Natural killer cell (primary cell): ENCODE data around the gene KAT2B. TPM values are rescaled to one million over a fixed set of nuclear protein-coding genes. Genes with fewer than 3 reads are reported as not detected.

Experiments used
- ATAC-seq, 3 donors: fragments of 150-1000 bp in 2 of 3; fragments of 200-7000 bp in 1 of 3; cut with Tn5 transposase; 1 replicate in 1 of 3; 2 replicates in 2 of 3; pipeline ENCODE4 v1.10.0; 2021; ENCODE audit warnings: mild to moderate bottlenecking in 2 of 3, moderate library complexity in 2 of 3
- DNase-seq, 2 donors: peaks; one replicate each; pipeline versions ENCODE4 v3.0.0 to v3.0.0-alpha.2; 2013 to 2021; ENCODE audit warnings: mixed read lengths in 1 of 2
- H3K27ac ChIP-seq: one replicate; pipeline ENCODE4 v1.5.1; 2013; ENCODE audit warnings: mild to moderate bottlenecking, low read length
- H3K27me3 ChIP-seq: one replicate; pipeline ENCODE4 v1.6.1; 2013; ENCODE audit warnings: low read length; ENCODE audit not compliant: control insufficient read depth, insufficient read depth
- H3K36me3 ChIP-seq: one replicate; pipeline ENCODE4 v1.6.1; 2013; ENCODE audit warnings: low read length; ENCODE audit not compliant: control insufficient read depth, insufficient read depth
- H3K4me1 ChIP-seq: one replicate; pipeline ENCODE4 v1.6.1; 2013; ENCODE audit warnings: low read length; ENCODE audit not compliant: control insufficient read depth, insufficient read depth
- H3K4me3 ChIP-seq: one replicate; pipeline ENCODE4 v1.5.1; 2013; ENCODE audit warnings: low read length
- H3K9me3 ChIP-seq: one replicate; pipeline ENCODE4 v1.6.1; 2013; ENCODE audit warnings: low read length; ENCODE audit not compliant: control insufficient read depth, insufficient read depth
- H3K27ac Mint-ChIP-seq, 2 donors: one replicate each; pipeline ENCODE4 v1.8.0; 2022; ENCODE audit warnings: mild to moderate bottlenecking in 2 of 2, mixed read lengths in 2 of 2, moderate library complexity in 1 of 2
- H3K27me3 Mint-ChIP-seq, 2 donors: one replicate each; pipeline ENCODE4 v1.8.0; 2022; ENCODE audit warnings: low read depth in 2 of 2, mixed read lengths in 2 of 2
- H3K36me3 Mint-ChIP-seq: one replicate; pipeline ENCODE4 v1.8.0; 2022; ENCODE audit warnings: mixed read lengths
- H3K4me1 Mint-ChIP-seq, 2 donors: one replicate each; pipeline ENCODE4 v1.8.0; 2022; ENCODE audit warnings: mixed read lengths in 2 of 2
- H3K4me3 Mint-ChIP-seq: one replicate; pipeline ENCODE4 v1.8.0; 2022; ENCODE audit warnings: mild to moderate bottlenecking, moderate library complexity, mixed read lengths
- H3K9me3 Mint-ChIP-seq, 2 donors: one replicate each; pipeline ENCODE4 v1.8.0; 2022; ENCODE audit warnings: mixed read lengths in 2 of 2
- CTCF ChIP-seq: fragments of 200-600 bp; IDR thresholded peaks from one replicate; pipeline ENCODE4 v1.8.0; 2022; ENCODE audit warnings: antibody characterized with exemption
- WGBS: methylation state at CpG from one replicate; pipeline ENCODE4 v1.1.7; 2013; ENCODE audit warnings: missing lambda C conversion rate; ENCODE audit not compliant: insufficient coverage; 5-methylcytosine and 5-hydroxymethylcytosine counted together
- intact Hi-C: fragments of 100-400 bp; cut with micrococcal nuclease; formaldehyde crosslinking; loops from one replicate; pipeline ENCODE4 v1.14.2; 2022
- total RNA-seq, 4 donors: library from RNA; stranded (reverse); fragments of 120-200 nt in 1 of 4; gene quantifications; one replicate each; pipeline versions ENCODE4 v1.2.3 to v1.2.4, GENCODE V29; 2013 to 2022

The KAT2B gene
- total RNA-seq, 3 donors from 2014 or later (not counting 1 experiment from before 2014, with no cell fraction given), result 132 to 156 (median 146) TPM

DNA sequence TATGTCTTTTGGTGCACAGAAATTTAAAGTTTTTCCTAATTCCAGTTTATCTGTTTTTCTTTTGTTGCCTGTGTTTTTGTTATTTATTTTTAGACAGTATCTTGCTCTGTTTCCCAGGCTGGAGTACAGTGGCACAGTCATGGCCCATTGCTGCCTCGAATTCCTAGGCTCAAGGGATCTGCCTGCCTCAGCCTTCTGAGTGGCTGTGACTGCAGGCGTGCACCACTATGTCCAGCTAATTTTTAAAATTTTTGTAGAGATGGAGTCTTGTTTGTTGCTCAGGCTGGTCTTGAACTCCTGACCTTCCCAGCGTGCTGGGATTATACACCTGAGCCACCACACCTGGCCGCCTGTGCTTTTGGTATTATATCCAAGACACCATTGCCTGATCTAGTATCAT lies 22.8 kb downstream of the KAT2B start:
- Histone ChIP-seq H3K9me3 (no peaks in the 10 kb centered on the region), H3K36me3 (no peaks in the 10 kb centered on the region), H3K4me3 (no peak overlapping the region), H3K27ac (no peak overlapping the region), H3K27me3 (no peaks in the 10 kb centered on the region), H3K4me1 (peaks cover 29% of the 10 kb centered on the region)
- peak overlapping the region; percentile 77 to 88 for H3K27ac Mint-ChIP-seq
- H3K4me3 Mint-ChIP-seq, result peak overlapping the region; percentile 3
- no peak for ATAC-seq
- no peak for DNase-seq
- no peaks in the 10 kb centered on the region for H3K27me3 Mint-ChIP-seq
- H3K9me3 Mint-ChIP-seq, result no peaks in the 10 kb centered on the region
- 98% methylated on average over 4 of the region's 4 CpGs for WGBS
- peaks cover 68 to 73% of the 10 kb centered on the region in 2 donors for H3K4me1 Mint-ChIP-seq
- TF ChIP-seq CTCF, result no peak
- intact Hi-C loops, result no loop called here
- no peaks in the 10 kb centered on the region for H3K36me3 Mint-ChIP-seq

DNA sequence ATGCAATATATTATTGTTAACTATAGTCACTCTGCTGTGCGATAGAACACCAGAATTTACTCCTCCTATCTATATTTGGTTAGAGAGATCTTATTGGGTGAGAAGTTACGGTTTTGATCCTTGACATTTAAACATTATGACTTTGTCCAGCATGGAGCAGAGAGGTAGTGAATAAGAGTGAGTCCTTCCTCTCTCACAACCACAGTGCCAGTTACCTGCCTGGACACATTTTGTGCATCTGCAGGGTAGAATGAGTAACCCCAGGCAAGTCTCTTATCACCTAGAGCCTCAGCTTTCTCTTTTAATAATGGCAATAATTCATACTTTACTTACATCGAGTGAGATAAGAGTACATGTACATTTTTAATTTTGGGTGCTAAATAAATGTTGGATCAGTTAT lies 24.1 kb downstream of the KAT2B start:
- ATAC-seq (no peak), DNase-seq (no peak)
- Mint-ChIP-seq H3K36me3 (no peaks in the 10 kb centered on the region), H3K4me3 (no peak overlapping the region), H3K4me1 (peaks cover 75 to 81% of the 10 kb centered on the region in 2 donors), H3K27me3 (no peaks in the 10 kb centered on the region), H3K9me3 (no peaks in the 10 kb centered on the region), H3K27ac (peak overlapping the region; percentile 77 to 88)
- no peak overlapping the region for H3K4me3 ChIP-seq
- no peaks in the 10 kb centered on the region for H3K9me3 ChIP-seq
- TF ChIP-seq CTCF, result no peak
- no peaks in the 10 kb centered on the region for H3K27me3 ChIP-seq
- peaks cover 33% of the 10 kb centered on the region for H3K4me1 ChIP-seq
- H3K36me3 ChIP-seq, result no peaks in the 10 kb centered on the region
- intact Hi-C loops, result no loop called here
- no CpG with 5 or more reads among the region's 3 CpGs for WGBS
- no peak overlapping the region for H3K27ac ChIP-seq

DNA sequence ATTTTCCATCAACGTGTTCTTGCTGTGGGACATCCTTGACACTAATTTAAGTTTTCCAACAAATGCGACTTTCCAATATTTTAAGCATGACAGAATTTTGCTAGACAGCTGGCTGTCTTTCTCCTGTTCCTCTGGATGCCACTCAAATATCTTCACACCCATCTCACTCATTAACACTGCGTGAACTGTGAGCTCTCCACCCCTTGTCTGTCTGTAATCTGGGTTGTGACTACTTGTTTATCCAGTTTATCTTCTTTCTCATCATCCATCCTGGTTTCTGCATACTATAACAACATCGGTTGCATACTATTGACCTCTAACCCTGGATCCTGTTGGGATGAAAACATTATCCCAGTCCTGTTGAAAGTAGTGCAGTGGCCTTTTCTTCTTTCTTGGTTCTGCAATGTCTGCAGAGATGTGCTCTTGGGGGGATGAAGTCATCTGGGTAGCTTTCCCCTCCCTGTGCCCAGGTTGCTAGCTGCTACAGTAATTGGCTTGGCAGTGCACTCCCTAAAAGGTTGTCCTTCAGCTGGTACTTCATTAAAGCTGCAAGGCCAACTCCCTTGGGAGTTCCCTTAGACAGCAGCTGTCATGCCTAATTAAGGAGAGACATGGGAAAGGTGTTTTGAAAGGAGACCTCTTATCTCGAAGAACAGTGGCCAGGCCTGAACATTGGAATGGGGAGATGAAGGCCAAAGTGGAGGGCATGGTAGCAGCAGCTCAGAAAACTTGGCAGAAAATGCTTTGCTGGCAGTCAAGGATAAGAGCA lies 24.7 kb downstream of the KAT2B start:
- WGBS, result 83% methylated on average over 4 of the region's 5 CpGs
- H3K27me3 Mint-ChIP-seq, result no peaks in the 10 kb centered on the region
- peak; percentile 38 to 72 (median 59) for ATAC-seq
- Histone ChIP-seq H3K9me3 (no peaks in the 10 kb centered on the region), H3K4me1 (peaks cover 39% of the 10 kb centered on the region), H3K36me3 (no peaks in the 10 kb centered on the region), H3K27ac (peak overlapping the region; percentile 20), H3K27me3 (no peaks in the 10 kb centered on the region), H3K4me3 (no peak overlapping the region)
- H3K27ac Mint-ChIP-seq, result peak overlapping the region; percentile 77 to 88
- DNase-seq, result no peak
- no peak for TF ChIP-seq CTCF
- no peaks in the 10 kb centered on the region for H3K9me3 Mint-ChIP-seq
- H3K4me3 Mint-ChIP-seq, result peak overlapping the region; percentile 40
- peaks cover 77 to 82% of the 10 kb centered on the region in 2 donors for H3K4me1 Mint-ChIP-seq
- intact Hi-C loops, result loop anchor here (5.0 kb wide), 1 partner anchor 37 kb away; no protein-coding TSS in a partner anchor
- H3K36me3 Mint-ChIP-seq, result no peaks in the 10 kb centered on the region
